Epithelial cell of esophagus (primary cell): ENCODE measurements around the gene AKAP5.
A peak's percentile ranks its signal among the peaks of the same experiment; 100 is the strongest.

Experiments
- DNase-seq: peaks from one replicate; pipeline ENCODE4 v3.0.0; 2010; ENCODE audit warnings: low read depth
- H3K4me3 ChIP-seq: 2 replicates; pipeline ENCODE4 v1.5.1; 2011; ENCODE audit warnings: mild to moderate bottlenecking, low read length, control low read depth
- CTCF ChIP-seq: IDR thresholded peaks from 2 replicates; pipeline ENCODE4 v1.5.1; 2011; ENCODE audit warnings: low read depth, mild to moderate bottlenecking, low read length, control low read depth, inconsistent platforms; ENCODE audit not compliant: insufficient read depth; ENCODE audit errors: missing control alignments

Gene AKAP5

GRCh38 chr14:64478634-64479250, 13.4 kb downstream of the AKAP5 start:
- TF ChIP-seq CTCF, result peak; percentile 16
- DNase-seq, result peak; percentile 19
- no peak overlapping the region for H3K4me3 ChIP-seq

GRCh38 chr14:64488590-64489099, 23.3 kb downstream of the AKAP5 start:
- no peak for DNase-seq
- TF ChIP-seq CTCF, result no peak
- H3K4me3 ChIP-seq, result no peak overlapping the region

- no peak for DNase-seq
- H3K4me3 ChIP-seq, result no peak overlapping the region
- no peak for TF ChIP-seq CTCF
These were observed 26.3 kb downstream of the AKAP5 start for GRCh38 chr14:64491637-64492036.

- DNase-seq, result no peak
- no peak overlapping the region for H3K4me3 ChIP-seq
- TF ChIP-seq CTCF, result no peak
These were observed 28.2 kb downstream of the AKAP5 start for GRCh38 chr14:64493455-64493854.

GRCh38 chr14:64495252-64495651, 30.0 kb downstream of the AKAP5 start:
- no peak for DNase-seq
- H3K4me3 ChIP-seq, result no peak overlapping the region

GRCh38 chr14:64496764-64497163, 31.5 kb downstream of the AKAP5 start:
- no peak for TF ChIP-seq CTCF

More at GRCh38 chr14:64495252-64495651, 30.0 kb downstream of the AKAP5 start:
- no peak for TF ChIP-seq CTCF

GRCh38 chr14:64500088-64500487, 34.8 kb downstream of the AKAP5 start:
- TF ChIP-seq CTCF, result no peak
- DNase-seq, result no peak
- no peak overlapping the region for H3K4me3 ChIP-seq

More at GRCh38 chr14:64496764-64497163, 31.5 kb downstream of the AKAP5 start:
- DNase-seq, result no peak
- H3K4me3 ChIP-seq, result no peak overlapping the region
